Neuronal stem cell (in vitro differentiated cells): ENCODE measurements around the gene SRSF4.

ENCODE experiments used
- DNase-seq: peaks from one replicate; pipeline ENCODE4 v3.0.0-alpha.2; 2013; ENCODE audit warnings: low spot score
- H2AFZ ChIP-seq: one replicate; pipeline ENCODE4 v1.6.1; 2013; ENCODE audit warnings: mild to moderate bottlenecking, low read length, inconsistent platforms
- H2AK5ac ChIP-seq: 2 replicates; pipeline ENCODE4 v1.6.1; 2013; ENCODE audit warnings: low read depth, mild to moderate bottlenecking, inconsistent platforms, low read length, moderate library complexity, mixed read lengths
- H2BK120ac ChIP-seq: 2 replicates; pipeline ENCODE4 v1.6.1; 2013; ENCODE audit warnings: low read depth, mild to moderate bottlenecking, inconsistent platforms, low read length, moderate library complexity, mixed read lengths
- H2BK12ac ChIP-seq: one replicate; pipeline ENCODE4 v1.6.1; 2013; ENCODE audit warnings: low read length, inconsistent platforms
- H2BK15ac ChIP-seq: 2 replicates; pipeline ENCODE4 v1.6.1; 2013; ENCODE audit warnings: mild to moderate bottlenecking, low read length, inconsistent platforms, mixed read lengths
- H2BK5ac ChIP-seq: one replicate; pipeline ENCODE4 v1.6.1; 2013; ENCODE audit warnings: inconsistent platforms, mild to moderate bottlenecking, low read length, moderate library complexity
- H3K14ac ChIP-seq: one replicate; pipeline ENCODE4 v1.6.1; 2013; ENCODE audit warnings: low read length, inconsistent platforms
- H3K18ac ChIP-seq: 2 replicates; pipeline ENCODE4 v1.6.1; 2013; ENCODE audit warnings: low read length, inconsistent platforms
- H3K23ac ChIP-seq: 2 replicates; pipeline ENCODE4 v1.6.1; 2013; ENCODE audit warnings: low read depth, mild to moderate bottlenecking, mixed read lengths, low read length, inconsistent platforms; ENCODE audit not compliant: poor library complexity
- H3K27ac ChIP-seq: replicated peaks from 3 replicates; pipeline ENCODE4 v1.5.1; 2013; ENCODE audit warnings: low read length, inconsistent platforms
- H3K27me3 ChIP-seq, 3 experiments: 2 replicates each; pipeline ENCODE4 v1.6.1; 2013; ENCODE audit warnings: low read length in 3 of 3, mild to moderate bottlenecking in 2 of 3, inconsistent platforms in 1 of 3, low read depth in 1 of 3, mixed read lengths in 1 of 3, moderate library complexity in 1 of 3; ENCODE audit not compliant: control insufficient read depth in 3 of 3, insufficient read depth in 3 of 3
- H3K36me3 ChIP-seq, 2 donors: replicated peaks in 1 of 2; 2 replicates each; pipeline ENCODE4 v1.6.1; 2013; ENCODE audit warnings: low read length in 2 of 2; ENCODE audit not compliant: control insufficient read depth in 2 of 2, insufficient read depth in 2 of 2
- H3K4ac ChIP-seq: 2 replicates; pipeline ENCODE4 v1.6.1; 2013; ENCODE audit warnings: inconsistent platforms, mild to moderate bottlenecking, low read length, moderate library complexity
- H3K4me1 ChIP-seq, 2 donors: 1 replicate in 1 of 2; 2 replicates in 1 of 2; pipeline ENCODE4 v1.6.1; 2013; ENCODE audit warnings: low read length in 2 of 2, low read depth in 1 of 2; ENCODE audit not compliant: control insufficient read depth in 2 of 2, insufficient read depth in 1 of 2
- H3K4me2 ChIP-seq: one replicate; pipeline ENCODE4 v1.6.1; 2013; ENCODE audit warnings: mild to moderate bottlenecking, low read length, inconsistent platforms; ENCODE audit not compliant: insufficient read depth, poor library complexity, severe bottlenecking
- H3K4me3 ChIP-seq, 2 donors: 2 replicates each; pipeline ENCODE4 v1.5.1; 2013; ENCODE audit warnings: low read length in 2 of 2, mild to moderate bottlenecking in 2 of 2, inconsistent platforms in 1 of 2, moderate library complexity in 1 of 2
- H3K79me1 ChIP-seq: one replicate; pipeline ENCODE4 v1.6.1; 2013; ENCODE audit warnings: low read depth, mild to moderate bottlenecking, inconsistent platforms, low read length, moderate library complexity
- H3K9ac ChIP-seq: one replicate; pipeline ENCODE4 v1.6.1; 2013; ENCODE audit warnings: mild to moderate bottlenecking, low read depth, low read length, inconsistent platforms; ENCODE audit not compliant: poor library complexity
- H3K9me3 ChIP-seq, 2 donors: replicated peaks in 1 of 2; 2 replicates each; pipeline versions ENCODE3 to v1.6.1; 2013; ENCODE audit warnings: low read length in 2 of 2, mild to moderate bottlenecking in 2 of 2, inconsistent platforms in 1 of 2, low read depth in 1 of 2, mixed read lengths in 1 of 2, moderate library complexity in 1 of 2; ENCODE audit not compliant: control insufficient read depth in 2 of 2, insufficient read depth in 1 of 2
- H4K8ac ChIP-seq: one replicate; pipeline ENCODE4 v1.6.1; 2013; ENCODE audit warnings: low read depth, mild to moderate bottlenecking, inconsistent platforms, low read length, moderate library complexity
- H4K91ac ChIP-seq: one replicate; pipeline ENCODE4 v1.6.1; 2013; ENCODE audit warnings: low read length, low read depth, mild to moderate bottlenecking, inconsistent platforms; ENCODE audit not compliant: poor library complexity
- WGBS, 2 donors: extraction: QIAGEN DNeasy Blood & Tissue Kit; methylation state at CpG; one replicate each; pipeline ENCODE4 v1.1.7; 2013; ENCODE audit warnings: missing lambda C conversion rate in 2 of 2, mixed read lengths in 1 of 2; ENCODE audit not compliant: insufficient read length in 2 of 2, insufficient replicate concordance in 1 of 2; ENCODE audit errors: extremely low coverage in 2 of 2; 5-methylcytosine and 5-hydroxymethylcytosine counted together

Gene SRSF4

GRCh38 chr1:29201595-29202051 lies 19.9 kb upstream of the SRSF4 start:
- no peak overlapping the region for H2AK5ac ChIP-seq
- H3K4me1 ChIP-seq = peaks cover 3 to 4% of the 10 kb centered on the region in 2 donors
- H3K23ac ChIP-seq = no peak overlapping the region
- DNase-seq = no peak
- no peak overlapping the region for H2BK12ac ChIP-seq
- H3K79me1 ChIP-seq = no peaks in the 10 kb centered on the region
- no peaks in the 10 kb centered on the region for H3K27me3 ChIP-seq
- no peak overlapping the region for H2BK5ac ChIP-seq
- no CpG with 5 or more reads among the region's 6 CpGs for WGBS, 2 donors
- no peak overlapping the region for H3K4me2 ChIP-seq
- H3K9ac ChIP-seq = no peak overlapping the region
- no peak overlapping the region for H3K14ac ChIP-seq
- H2BK120ac ChIP-seq = no peak overlapping the region
- no peak overlapping the region for H3K18ac ChIP-seq
- no peak overlapping the region for H3K27ac ChIP-seq
- no peak overlapping the region for H2BK15ac ChIP-seq
- no peak overlapping the region for H4K91ac ChIP-seq
- no peaks in the 10 kb centered on the region for H3K9me3 ChIP-seq
- no peak overlapping the region for H3K4ac ChIP-seq
- H4K8ac ChIP-seq = no peak overlapping the region
- no peak overlapping the region for H2AFZ ChIP-seq
- no peak overlapping the region for H3K4me3 ChIP-seq
- peaks cover 30 to 76% of the 10 kb centered on the region in 2 donors for H3K36me3 ChIP-seq

- no peak overlapping the region for H3K4me3 ChIP-seq
- H3K27me3 ChIP-seq = no peaks in the 10 kb centered on the region
- H2BK12ac ChIP-seq = no peak overlapping the region
- H3K23ac ChIP-seq = no peak overlapping the region
- no CpG with 5 or more reads among the region's 5 CpGs for WGBS, 2 donors
- H3K9ac ChIP-seq = no peak overlapping the region
- no peak overlapping the region for H2BK5ac ChIP-seq
- no peak overlapping the region for H4K8ac ChIP-seq
- no peak overlapping the region for H2BK15ac ChIP-seq
- no peak overlapping the region for H3K4me2 ChIP-seq
- no peak overlapping the region for H3K27ac ChIP-seq
- no peak overlapping the region for H2AK5ac ChIP-seq
- peaks cover 3 to 4% of the 10 kb centered on the region in 2 donors for H3K4me1 ChIP-seq
- no peak for DNase-seq
- no peak overlapping the region for H3K4ac ChIP-seq
- H3K79me1 ChIP-seq = no peaks in the 10 kb centered on the region
- peaks cover 25 to 73% of the 10 kb centered on the region in 2 donors for H3K36me3 ChIP-seq
- H2BK120ac ChIP-seq = no peak overlapping the region
- H3K14ac ChIP-seq = no peak overlapping the region
- no peak overlapping the region for H2AFZ ChIP-seq
- H3K9me3 ChIP-seq = no peaks in the 10 kb centered on the region
- H3K18ac ChIP-seq = no peak overlapping the region
- H4K91ac ChIP-seq = no peak overlapping the region
These were observed 19.4 kb upstream of the SRSF4 start for GRCh38 chr1:29200906-29201594.

- Histone ChIP-seq H3K27me3 (no peaks in the 10 kb centered on the region), H2BK120ac (no peak overlapping the region), H3K27ac (no peak overlapping the region), H3K18ac (no peak overlapping the region), H2AK5ac (no peak overlapping the region), H3K36me3 (peaks cover 30 to 85% of the 10 kb centered on the region in 2 donors), H2AFZ (no peak overlapping the region), H3K23ac (no peak overlapping the region), H3K4me2 (no peak overlapping the region), H3K4ac (no peak overlapping the region), H4K91ac (no peak overlapping the region), H3K4me1 (peaks cover 3 to 4% of the 10 kb centered on the region in 2 donors), H3K79me1 (no peaks in the 10 kb centered on the region), H3K4me3 (peak overlapping the region in 1 of 2 donors; percentile 61), H2BK5ac (no peak overlapping the region), H2BK15ac (no peak overlapping the region), H3K9ac (peak overlapping the region; percentile 27), H3K14ac (no peak overlapping the region), H3K9me3 (no peaks in the 10 kb centered on the region), H4K8ac (no peak overlapping the region), H2BK12ac (no peak overlapping the region)
- no CpG with 5 or more reads among the region's 12 CpGs for WGBS, 2 donors
- DNase-seq = no peak
These were observed 16.3 kb upstream of the SRSF4 start for GRCh38 chr1:29197993-29198392.

- DNase-seq = no peak
- no peak overlapping the region for H2BK120ac ChIP-seq
- H3K27ac ChIP-seq = no peak overlapping the region
- H2BK15ac ChIP-seq = no peak overlapping the region
- H3K9ac ChIP-seq = no peak overlapping the region
- H2AFZ ChIP-seq = no peak overlapping the region
- H3K36me3 ChIP-seq = peaks cover 30 to 88% of the 10 kb centered on the region in 2 donors
- no peak overlapping the region for H4K91ac ChIP-seq
- no peaks in the 10 kb centered on the region for H3K79me1 ChIP-seq
- no peak overlapping the region for H4K8ac ChIP-seq
- H3K4me1 ChIP-seq = peaks cover 1 to 3% of the 10 kb centered on the region in 2 donors
- no peak overlapping the region for H3K23ac ChIP-seq
- no peak overlapping the region for H2AK5ac ChIP-seq
- no peaks in the 10 kb centered on the region for H3K27me3 ChIP-seq
- no peaks in the 10 kb centered on the region for H3K9me3 ChIP-seq
- H3K14ac ChIP-seq = no peak overlapping the region
- no peak overlapping the region for H3K4ac ChIP-seq
- no peak overlapping the region for H3K18ac ChIP-seq
- H2BK12ac ChIP-seq = no peak overlapping the region
- H2BK5ac ChIP-seq = no peak overlapping the region
- H3K4me2 ChIP-seq = no peak overlapping the region
- H3K4me3 ChIP-seq = no peak overlapping the region
- WGBS, 2 donors = no CpG with 5 or more reads among the region's 2 CpGs
These were observed 15.9 kb upstream of the SRSF4 start for GRCh38 chr1:29197590-29197924.
